Activated T-helper 1 cell treated with anti-CD3 and anti-CD28 coated beads, Interleukin-2, amount 50 U/mL, for 16 hours (primary cell): ENCODE results near the gene LAIR2.

ENCODE experiments used
- DNase-seq, 2 donors: peaks; one replicate each; pipeline ENCODE4 v3.0.0-alpha.2; 2020; ENCODE audit warnings: low read depth in 1 of 2, low spot score in 1 of 2

Gene LAIR2, protein sequence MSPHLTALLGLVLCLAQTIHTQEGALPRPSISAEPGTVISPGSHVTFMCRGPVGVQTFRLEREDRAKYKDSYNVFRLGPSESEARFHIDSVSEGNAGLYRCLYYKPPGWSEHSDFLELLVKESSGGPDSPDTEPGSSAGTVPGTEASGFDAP

DNA sequence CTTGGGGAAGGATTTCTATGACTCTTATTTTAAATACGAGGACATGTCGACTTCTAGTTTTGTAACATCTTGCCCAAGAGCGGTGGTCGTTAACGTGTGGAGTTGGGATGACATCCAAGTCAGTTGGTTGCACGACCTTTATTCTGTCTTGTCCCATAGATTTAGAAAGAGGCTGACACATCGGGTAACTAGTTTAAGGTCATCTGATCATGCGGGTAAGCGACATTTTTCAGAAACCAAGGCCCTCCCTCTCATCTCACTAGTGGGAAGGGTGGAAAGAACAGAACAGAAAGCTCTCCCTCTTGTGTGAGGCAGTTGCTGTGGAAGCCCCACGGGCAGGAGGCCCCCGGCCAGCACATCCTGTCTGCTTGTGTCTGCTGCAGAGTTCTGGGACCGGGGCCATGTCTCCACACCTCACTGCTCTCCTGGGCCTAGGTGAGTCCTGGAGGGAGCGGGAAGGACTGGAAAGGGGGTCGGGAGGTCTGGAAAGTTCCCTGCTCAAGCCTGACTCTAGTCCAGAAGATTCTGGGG is at the start of gene LAIR2:
TSS of gene LAIR2 (plus strand) at position 314 of the 531 bp plus-strand sequence. CDS start at position 402, 88 bp downstream.
- no peak for DNase-seq

DNA sequence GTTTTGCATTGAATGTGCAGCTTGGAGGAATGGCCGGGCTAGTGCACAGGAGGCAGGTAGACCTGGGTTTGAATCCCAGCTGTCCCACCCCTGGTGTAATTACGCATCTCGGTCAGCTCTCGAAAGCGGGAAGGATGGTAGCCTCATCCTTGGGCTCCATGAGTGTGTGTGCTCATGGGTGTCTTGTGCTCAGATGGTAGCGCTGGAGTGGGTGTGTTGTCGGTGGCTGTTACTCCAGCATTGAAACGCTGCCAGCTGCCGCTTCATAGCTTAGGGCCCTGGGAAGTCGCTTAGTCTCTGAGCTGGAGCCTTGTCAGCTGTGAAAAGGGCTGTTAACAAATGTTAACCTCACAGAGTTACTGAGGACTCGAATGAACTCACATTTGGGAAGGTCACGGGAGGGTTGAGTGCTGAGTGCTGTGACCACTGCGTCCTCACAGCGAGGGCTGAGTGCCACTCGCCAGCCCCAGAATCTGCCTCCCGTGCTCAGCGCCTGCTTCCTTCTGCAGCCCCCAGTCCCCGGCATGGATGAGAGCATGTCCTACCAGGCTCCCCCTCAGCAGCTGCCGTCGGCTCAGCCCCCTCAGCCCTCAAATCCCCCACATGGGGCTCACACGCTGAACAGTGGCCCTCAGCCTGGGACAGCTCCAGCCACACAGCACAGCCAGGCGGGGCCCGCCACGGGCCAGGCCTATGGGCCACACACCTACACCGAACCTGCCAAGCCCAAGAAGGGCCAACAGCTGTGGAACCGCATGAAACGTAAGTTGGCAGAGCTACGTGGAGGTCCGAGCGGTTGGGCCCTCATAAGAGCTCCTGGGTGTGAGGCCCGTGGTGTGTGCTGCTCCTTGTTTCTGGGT is 48.5 kb upstream of the LAIR2 start:
- DNase-seq: no peak

DNA sequence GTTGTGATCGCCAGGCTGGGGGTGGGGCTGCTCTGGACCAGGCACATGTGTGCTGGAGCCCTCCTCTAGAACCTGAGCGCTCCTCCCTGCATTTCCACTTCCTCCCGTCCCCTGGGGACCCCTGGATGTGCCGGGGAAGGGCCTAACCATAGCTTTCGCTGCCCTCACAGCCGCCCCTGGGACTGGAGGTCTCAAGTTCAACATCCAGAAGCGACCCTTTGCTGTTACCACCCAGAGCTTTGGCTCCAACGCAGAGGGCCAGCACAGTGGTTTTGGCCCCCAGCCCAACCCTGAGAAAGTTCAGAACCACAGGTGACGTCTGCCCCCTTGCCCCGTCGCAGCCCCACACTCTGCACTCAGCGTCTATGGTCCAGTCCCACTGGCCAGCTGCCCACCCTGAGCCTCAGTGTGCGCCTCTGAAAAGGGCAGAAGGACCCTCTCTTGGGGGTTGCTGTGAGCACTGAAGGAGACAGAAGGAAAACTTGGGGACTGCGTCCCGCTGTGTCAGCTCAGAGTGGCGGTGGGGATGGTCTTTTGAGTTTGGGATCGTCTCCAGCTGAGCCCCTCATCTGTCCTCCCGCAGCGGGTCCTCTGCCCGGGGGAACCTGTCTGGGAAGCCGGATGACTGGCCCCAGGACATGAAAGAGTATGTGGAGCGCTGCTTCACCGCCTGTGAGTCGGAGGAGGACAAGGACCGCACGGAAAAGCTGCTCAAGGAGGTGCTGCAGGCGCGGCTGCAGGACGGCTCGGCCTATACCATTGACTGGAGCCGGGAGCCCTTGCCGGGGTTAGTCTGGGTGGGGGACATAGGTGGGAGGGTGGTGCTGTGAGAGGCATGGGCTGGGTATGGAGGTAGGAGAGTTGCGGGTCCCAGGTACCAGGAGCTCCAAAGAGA is 47.6 kb upstream of the LAIR2 start:
- DNase-seq: no peak

DNA sequence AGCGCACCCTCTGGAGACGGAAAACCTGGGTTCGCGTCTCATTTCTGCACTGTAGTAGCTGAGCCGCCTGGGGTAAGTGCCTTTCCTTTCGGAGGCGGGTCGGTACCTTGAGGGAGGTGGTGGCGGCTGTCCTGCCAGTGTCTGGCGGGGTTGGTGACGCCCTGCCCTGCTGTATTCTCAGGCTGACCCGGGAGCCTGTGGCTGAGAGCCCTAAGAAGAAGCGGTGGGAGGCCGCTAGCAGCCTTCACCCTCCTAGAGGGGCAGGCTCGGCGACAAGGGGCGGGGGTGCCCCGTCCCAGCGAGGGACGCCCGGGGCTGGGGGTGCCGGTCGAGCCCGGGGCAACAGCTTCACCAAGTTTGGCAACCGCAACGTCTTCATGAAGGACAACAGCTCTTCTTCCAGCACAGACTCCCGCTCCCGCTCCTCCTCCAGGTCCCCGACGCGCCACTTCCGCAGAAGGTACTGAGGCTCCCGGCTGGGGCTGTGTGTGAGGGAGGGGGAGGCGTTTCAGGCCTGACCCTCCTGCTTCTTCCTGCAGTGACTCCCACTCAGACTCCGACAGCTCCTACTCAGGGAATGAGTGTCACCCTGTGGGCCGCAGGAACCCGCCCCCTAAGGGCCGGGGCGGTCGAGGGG is 46.7 kb upstream of the LAIR2 start:
- no peak for DNase-seq

DNA sequence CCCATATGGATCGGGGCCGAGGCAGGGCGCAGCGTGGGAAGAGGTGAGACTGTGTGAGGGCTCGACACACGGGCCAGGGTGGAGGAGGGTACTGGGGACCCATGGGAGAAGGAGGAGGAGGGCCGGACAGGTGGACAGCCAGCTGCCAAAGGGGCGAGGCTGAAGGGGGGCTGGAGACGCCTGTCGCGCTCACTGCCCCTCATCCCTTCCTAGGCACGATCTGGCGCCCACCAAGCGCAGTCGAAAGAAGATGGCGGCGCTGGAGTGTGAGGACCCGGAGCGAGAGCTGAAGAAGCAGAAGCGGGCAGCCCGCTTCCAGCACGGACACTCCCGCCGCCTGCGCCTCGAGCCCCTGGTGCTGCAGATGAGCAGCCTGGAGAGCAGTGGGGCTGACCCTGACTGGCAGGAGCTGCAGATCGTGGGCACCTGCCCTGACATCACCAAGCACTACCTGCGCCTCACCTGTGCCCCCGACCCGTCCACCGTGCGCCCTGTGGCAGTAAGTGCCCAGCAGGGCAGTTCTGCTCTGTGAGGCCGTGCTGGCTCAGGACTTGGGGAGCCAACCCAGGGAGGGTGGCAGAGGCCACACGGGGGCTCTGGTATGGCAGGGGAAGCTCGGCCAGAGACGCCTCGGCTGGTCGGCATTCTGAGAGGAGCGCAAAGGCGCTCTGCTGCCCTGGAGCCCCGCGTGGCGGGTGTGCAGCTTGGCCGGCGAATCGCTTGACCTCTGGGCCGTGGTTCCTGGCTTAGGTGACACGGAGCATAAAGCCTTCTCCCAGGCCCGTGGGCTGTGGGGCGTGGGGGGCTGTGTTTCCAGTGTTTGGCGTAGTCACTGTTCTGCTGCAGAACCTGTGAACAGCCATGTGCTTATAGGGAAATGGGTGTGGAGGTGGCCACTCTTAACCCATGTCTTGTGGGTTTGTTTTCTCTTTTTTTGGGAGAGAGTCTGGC is 45.9 kb upstream of the LAIR2 start:
- DNase-seq: no peak

DNA sequence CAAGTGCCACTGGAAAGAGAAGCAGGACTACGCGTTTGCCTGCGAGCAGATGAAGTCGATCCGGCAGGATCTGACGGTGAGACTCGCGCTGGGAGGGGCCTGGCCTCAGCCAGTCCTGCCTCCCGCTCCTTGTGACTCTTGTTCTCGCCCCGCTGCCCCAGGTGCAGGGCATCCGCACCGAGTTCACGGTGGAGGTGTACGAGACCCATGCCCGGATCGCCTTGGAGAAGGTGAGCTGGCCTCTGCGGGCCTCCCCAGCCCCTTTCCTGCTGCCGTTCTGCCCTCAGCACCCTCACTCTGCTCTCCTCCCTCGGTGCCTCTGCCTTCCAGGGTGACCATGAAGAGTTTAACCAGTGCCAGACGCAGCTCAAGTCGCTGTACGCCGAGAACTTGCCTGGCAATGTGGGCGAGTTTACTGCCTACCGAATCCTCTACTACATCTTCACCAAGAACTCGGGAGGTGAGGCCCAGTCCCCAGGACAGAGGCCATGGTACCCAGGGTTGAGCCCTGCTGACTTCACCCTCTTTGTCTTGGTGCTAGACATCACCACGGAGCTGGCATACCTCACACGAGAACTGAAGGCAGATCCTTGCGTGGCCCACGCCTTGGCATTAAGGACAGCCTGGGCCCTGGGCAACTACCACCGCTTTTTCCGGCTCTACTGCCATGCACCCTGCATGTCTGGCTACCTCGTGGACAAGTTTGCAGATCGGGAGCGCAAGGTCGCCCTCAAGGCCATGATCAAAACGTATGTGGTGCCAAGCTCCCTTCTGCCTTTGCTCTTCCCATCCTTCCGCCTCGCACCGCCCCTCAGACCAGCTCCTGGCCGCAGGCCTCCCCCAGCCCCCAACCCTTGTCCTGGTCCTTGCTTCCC is 44.6 kb upstream of the LAIR2 start:
- no peak for DNase-seq

DNA sequence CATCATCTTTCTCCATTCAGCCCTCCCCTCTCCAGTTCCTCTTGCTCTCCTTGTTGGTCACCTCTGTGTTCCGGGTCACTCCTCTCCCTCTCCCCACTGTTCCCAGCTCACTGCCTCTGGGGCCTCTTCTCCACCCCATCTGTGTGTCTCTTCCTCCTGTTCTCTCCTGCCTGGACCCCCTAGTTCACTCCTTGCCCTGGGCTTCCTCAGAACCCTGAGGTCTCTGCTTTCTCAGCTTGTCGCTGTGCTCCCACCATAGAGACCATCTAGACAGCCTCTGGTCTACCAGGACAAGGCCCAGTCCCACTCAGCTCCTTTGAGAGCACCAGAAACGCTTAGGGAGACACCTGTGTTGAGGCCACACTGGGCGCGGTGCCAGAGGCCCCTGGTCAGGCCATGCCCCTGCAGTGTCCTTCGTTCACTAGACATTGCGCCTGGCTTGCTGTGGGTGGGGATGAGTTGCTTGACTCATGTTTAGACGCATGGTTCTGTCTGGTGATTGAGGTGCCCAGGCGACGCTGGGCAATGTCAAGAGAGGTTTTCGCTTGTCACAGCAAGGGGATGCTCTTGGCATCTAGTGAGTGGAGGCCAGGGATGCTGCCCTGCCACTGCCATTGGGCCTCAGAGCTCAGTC is 43.9 kb upstream of the LAIR2 start:
- DNase-seq: no peak

DNA sequence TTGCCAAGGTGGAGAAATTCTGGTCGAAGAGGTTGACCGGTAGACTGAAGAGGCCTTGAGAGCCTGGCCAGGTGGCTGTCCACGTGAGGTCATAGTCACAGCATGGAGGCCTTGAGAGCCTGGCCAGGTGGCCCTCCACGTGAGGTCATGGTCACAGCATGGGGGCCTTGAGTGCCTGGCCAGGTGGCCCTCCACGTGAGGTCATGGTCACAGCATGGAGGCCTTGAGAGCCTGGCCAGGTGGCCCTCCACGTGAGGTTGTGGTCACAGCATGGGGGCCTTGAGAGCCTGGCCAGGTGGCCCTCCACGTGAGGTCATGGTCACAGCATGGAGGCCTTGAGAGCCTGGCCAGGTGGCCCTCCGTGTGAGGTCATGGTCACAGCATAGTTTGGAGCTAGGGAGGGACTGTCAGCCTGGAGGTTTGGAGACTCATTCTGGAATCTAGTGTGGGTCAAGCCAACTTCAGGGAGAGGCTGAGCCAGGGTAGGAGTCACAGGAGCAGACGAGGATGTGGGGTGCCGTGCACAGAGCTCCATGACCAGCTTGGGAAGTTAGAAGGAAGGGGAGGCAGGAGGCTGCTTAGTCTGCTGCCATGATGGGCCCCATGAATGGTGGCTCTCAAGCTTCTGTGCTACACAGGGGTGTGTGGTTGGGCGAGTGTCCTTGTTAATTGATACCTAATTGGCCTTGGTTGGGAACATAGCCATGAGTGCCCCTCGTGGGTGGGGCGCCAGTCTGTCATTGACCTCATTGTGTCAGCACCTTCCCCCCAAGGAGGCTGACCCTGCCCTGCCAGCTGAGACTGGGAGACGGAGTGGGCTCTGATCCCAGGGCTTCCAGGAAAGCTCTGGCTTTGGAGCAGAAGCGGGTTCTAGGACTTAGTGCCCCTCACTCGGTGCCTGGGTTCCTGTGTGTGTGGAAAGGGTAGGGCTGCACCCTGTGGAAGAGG is 43.1 kb upstream of the LAIR2 start:
- DNase-seq: no peak

DNA sequence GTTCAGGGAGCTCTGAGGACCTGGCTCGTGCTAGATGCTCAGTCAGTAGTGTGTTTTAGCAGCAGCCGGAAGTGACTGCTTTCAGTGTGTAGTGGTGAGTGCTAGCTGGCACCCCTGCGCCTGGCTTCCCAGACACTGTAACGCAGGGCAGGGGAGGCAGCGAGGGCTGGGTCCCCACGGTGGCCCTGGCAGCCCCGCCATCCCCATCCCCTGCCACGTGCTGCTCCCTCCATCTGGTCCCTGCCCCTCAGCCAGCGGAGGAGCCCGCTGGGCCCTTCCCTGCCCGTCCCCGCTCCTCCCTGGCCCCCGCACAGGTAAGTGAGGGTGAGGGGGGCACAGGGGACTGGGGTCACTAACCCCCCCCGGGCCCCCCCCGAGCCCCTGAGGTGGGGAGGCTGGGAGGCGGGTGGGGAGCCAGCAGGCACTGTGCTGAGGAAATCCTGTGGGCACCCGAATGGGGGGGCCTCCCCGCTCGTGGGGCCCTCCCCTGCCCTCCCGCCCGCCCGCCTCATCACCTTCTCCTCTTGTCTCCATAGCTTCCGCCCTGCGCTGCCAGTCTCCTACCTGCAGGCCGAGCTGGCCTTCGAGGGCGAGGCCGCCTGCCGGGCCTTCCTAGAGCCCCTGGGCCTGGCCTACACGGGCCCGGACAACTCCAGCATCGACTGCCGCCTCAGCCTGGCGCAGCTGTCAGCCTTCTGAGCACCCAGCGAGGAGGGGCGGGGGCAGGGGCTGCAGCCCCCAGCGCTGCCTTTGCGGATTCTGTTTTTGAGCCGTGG is 42.2 kb upstream of the LAIR2 start:
- no peak for DNase-seq

DNA sequence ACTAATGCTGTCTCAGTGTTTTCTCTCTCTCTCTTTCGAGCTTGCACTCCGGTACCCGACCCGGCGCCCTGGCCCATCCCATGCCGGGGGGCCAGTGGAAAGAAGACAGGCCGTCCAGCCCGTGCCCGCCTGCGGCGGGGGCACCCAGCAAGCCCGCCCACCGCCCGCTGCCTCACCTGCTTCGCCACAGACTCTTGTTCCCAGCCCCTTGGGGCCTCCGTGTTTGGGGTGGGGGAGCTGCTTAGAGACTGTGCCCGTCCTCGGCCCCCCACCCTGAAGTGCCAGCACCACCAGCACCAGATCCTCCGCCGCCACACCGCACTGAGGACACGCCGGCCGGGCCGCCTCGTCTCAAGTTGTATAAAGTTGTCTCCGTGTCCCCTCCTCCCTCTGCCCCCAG is 41.4 kb upstream of the LAIR2 start:
- DNase-seq: no peak

DNA sequence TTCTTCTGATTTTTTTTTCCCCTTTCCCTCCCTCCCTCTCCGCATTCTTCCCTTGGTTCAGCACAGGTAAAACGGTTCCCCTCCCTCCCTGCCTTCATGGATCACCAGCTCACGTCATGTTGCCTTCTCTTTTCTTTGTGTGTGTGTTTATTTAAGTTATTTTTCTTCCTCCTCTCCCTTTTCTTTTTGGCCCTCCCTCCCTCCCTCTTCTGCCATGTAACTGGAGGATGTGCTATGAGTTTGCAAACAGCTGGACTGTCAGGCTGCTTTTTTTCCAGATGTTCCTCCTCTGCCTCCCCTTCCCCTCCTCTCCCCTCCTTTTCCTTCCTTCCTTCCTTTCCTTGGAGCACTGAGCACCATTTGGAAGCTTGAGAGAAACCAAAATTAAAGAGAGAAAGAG is 41.0 kb upstream of the LAIR2 start:
- no peak for DNase-seq

DNA sequence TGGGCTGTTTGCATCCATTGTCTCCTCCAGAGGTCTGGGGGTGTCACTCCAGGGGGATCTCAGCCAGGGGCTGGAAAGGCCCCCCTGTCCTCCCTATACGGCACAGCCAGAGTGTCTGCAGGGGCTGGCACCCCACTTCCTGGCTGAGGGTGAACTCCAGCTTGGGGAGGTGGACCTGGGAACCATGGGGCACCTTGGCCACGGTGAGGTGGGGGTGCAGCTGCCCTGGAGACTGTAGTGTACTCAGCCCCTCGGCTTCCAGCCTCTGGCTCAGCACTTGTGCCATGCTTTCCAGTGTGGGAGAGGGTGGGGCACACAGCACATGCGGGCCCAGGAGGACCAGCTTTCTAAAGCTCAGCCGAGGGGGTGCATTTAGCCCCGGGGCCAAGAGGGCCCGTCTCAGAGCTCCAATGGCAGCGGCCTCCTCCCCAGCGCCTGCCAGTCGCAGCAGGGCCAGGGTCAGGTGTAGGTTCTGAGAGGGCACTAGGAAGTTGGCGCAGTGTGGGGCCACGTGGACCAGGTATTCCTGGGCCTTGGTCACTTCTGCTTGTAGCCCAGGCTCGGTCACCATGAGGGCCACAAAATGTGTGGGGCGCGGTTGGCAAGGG is 40.5 kb upstream of the LAIR2 start:
- no peak for DNase-seq

DNA sequence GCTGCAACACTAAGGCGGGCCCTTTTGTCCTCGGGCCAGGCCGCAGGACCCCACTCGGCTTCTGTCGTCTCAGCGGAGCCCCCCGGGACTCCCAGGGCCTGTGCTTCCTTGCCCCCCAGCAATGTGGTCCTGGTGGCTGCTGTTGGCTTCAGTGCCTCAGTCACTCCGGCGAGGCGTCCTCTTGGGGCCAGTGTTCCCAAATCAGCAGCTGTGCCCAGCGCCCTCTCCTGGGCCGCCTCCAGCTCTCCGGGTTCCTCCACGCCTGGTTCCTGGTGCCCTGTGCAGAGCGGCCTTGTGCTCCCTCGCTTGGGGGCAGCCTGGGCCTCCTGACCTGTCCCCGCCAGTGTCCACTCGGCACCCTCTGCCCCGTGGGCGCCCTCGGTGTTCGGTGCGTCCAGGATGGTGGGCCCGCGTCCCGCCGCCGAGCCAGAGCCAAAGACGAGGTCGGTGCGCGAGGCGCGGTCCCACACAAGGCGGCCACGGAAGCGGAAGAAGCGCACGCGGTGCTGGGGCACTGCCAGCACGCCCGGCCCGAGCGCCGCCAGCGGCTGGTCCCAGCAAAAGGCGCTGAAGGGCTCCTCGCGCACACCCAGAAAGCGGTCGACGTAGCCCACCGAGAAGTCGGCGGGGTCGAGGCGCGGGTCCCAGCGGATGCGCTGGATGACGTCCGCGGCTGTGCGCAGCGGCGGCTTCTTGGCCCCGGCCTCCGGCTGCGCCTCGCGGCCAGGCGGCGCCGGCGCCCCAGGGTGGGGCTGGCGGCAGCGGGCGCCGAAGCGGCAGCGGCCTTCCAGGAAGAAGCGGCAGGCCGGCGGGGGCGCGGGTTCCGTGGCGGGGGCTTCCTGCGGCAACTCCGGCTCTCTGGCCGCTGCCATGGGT is 39.7 kb upstream of the LAIR2 start:
- DNase-seq: peak; percentile 39 to 49

DNA sequence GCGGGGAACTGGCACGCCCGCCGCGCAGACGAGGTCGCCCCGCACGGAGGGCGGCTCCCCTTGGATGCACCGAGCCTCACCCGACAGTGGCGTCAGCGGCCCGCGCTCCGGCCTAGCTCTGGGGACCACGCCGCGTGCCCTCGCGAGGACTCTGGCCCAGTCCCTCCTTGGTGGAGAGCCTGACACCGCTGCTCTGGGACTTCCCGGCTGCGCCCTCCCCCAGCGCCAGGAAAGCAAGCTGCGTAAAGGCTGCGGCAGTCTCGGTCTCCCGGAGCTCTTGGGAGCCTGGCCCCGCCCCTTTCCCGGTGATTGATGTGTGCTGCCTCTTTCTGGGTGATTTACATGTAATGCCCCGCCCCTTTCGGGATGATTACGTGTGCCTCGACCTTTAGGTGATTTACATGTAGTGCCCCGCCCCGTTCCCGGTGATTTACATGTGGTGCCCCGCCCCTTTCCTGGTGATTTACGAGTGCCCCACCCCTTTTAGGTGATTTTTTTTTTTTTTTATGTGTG is 39.0 kb upstream of the LAIR2 start, which contains the start of gene LENG9:
TSS of gene LENG9 (minus strand) at position 248 of the 513 bp plus-strand sequence. CDS start 252 bp downstream, outside the sequence.
- peak; percentile 75 to 84 for DNase-seq
